K562 (cell line): ENCODE results near the gene SYNE2. TPM values are rescaled to one million over a fixed set of nuclear protein-coding genes. Genes with fewer than 3 reads are reported as not detected.

ENCODE experiments used
- ATAC-seq: fragments of 200-7000 bp; cut with Tn5 transposase; 3 replicates; pipeline ENCODE4 v1.9.1; 2020; ENCODE audit warnings: moderate library complexity
- BruUV-seq: library from RNA; stranded (reverse); fragments of 400-500 nt; replicated peaks from 2 replicates; lab custom pipeline; 2021; lab: Mats Ljungman, UMichigan
- CTCF ChIA-PET: fragments of 300-600 bp; formaldehyde crosslinking; extraction: SDS; loops from one replicate; lab custom pipeline; 2021; ENCODE audit warnings: low intra/inter-chr PET ratio; lab: Yijun Ruan, JAX
- POLR2A ChIA-PET: fragments of 300-600, 350-650 bp; sonication (Branson Sonifier 250); formaldehyde crosslinking; extraction: SDS; loops from one replicate; lab custom pipeline; 2021; ENCODE audit warnings: antibody characterized with exemption, inconsistent platforms; lab: Yijun Ruan, JAX
- DNase-seq, 4 experiments: peaks; one replicate each; pipeline versions ENCODE4 v3.0.0 to v3.0.0-alpha.2; 2011 to 2018; ENCODE audit warnings: low spot score in 3 of 4, mixed read lengths in 3 of 4; ENCODE audit errors: extremely low read depth in 1 of 4
- FAIRE-seq: peaks from 2 replicates; lab custom pipeline; 2011; peaks lifted over from hg19 to GRCh38; lab: Jason Lieb, UNC
- H2AFZ ChIP-seq: 2 replicates; pipeline ENCODE4 v1.6.0; 2011; ENCODE audit warnings: low read depth, low read length, control low read depth, inconsistent platforms
- H3K27ac ChIP-seq: fragments of 200-600 bp; 3 replicates; pipeline ENCODE4 v1.8.0; 2011; ENCODE audit warnings: low read depth, mild to moderate bottlenecking, control low read depth, inconsistent platforms, low read length, moderate library complexity, mixed read lengths; ENCODE audit errors: extremely low read depth
- H3K27me3 ChIP-seq, 2 experiments: fragments of 300-600 bp in 1 of 2; 2 replicates in 1 of 2; 3 replicates in 1 of 2; pipeline versions ENCODE4 v1.6.0 to v1.8.0; 2011; ENCODE audit warnings: inconsistent platforms in 2 of 2, low read length in 2 of 2, mild to moderate bottlenecking in 1 of 2, mixed read lengths in 1 of 2, moderate library complexity in 1 of 2; ENCODE audit not compliant: control insufficient read depth in 2 of 2, insufficient read depth in 2 of 2
- H3K36me3 ChIP-seq: fragments of 300-600 bp; 3 replicates; pipeline ENCODE4 v1.8.0; 2011; ENCODE audit warnings: mild to moderate bottlenecking, low read length, inconsistent platforms; ENCODE audit not compliant: control insufficient read depth, insufficient read depth
- H3K4me1 ChIP-seq, 2 experiments: fragments of 200-600 bp in 1 of 2; replicated peaks in 1 of 2; 2 replicates in 1 of 2; 3 replicates in 1 of 2; pipeline versions ENCODE4 v1.5.1 to v1.8.0; 2011; ENCODE audit warnings: inconsistent platforms in 2 of 2, low read length in 2 of 2, mild to moderate bottlenecking in 1 of 2, mixed read lengths in 1 of 2, moderate library complexity in 1 of 2; ENCODE audit not compliant: control insufficient read depth in 2 of 2, insufficient read depth in 2 of 2
- H3K4me2 ChIP-seq: 2 replicates; pipeline ENCODE4 v1.6.1; 2011; ENCODE audit warnings: low read length, control low read depth, inconsistent platforms, mixed read lengths; ENCODE audit not compliant: insufficient read depth
- H3K4me3 ChIP-seq: fragments of 200-600 bp; sonication (generic), shearing (Covaris generic); 2 replicates; pipeline ENCODE4 v1.5.1; 2016; ENCODE audit warnings: control low read depth, inconsistent platforms
- H3K79me2 ChIP-seq: fragments of 200-600 bp; 3 replicates; pipeline ENCODE4 v1.8.0; 2011; ENCODE audit warnings: low read length, inconsistent platforms; ENCODE audit not compliant: control insufficient read depth, insufficient read depth
- H3K9ac ChIP-seq, 2 experiments: 2 replicates each; pipeline versions ENCODE4 v1.6.0 to v1.6.1; 2011; ENCODE audit warnings: low read depth in 2 of 2, low read length in 2 of 2, control low read depth in 1 of 2, inconsistent platforms in 1 of 2, mild to moderate bottlenecking in 1 of 2, mixed read lengths in 1 of 2; ENCODE audit not compliant: insufficient read depth in 1 of 2
- H3K9me1 ChIP-seq: one replicate; pipeline ENCODE4 v1.6.0; 2011; ENCODE audit warnings: inconsistent platforms, mild to moderate bottlenecking, low read length, moderate library complexity; ENCODE audit not compliant: control insufficient read depth, insufficient read depth
- H3K9me3 ChIP-seq: replicated peaks from 2 replicates; pipeline ENCODE4 v1.5.1; 2011; ENCODE audit warnings: low read depth, low read length, inconsistent platforms; ENCODE audit not compliant: control insufficient read depth, insufficient read depth
- H4K20me1 ChIP-seq: replicated peaks from 2 replicates; pipeline ENCODE4 v1.6.1; 2011; ENCODE audit warnings: low read length, inconsistent platforms, mixed read lengths; ENCODE audit not compliant: control insufficient read depth, insufficient read depth
- BMI1 ChIP-seq: fragments of 150-350 bp; IDR thresholded peaks from 2 replicates; pipeline ENCODE4 v1.6.1; 2014; ENCODE audit warnings: low read length
- CREBBP ChIP-seq: IDR thresholded peaks from one replicate; pipeline ENCODE4 v1.6.1; 2012; ENCODE audit warnings: low read depth, mild to moderate bottlenecking, control low read depth, inconsistent platforms, low read length
- EGR1 ChIP-seq: fragments of 450-650 bp; conservative IDR thresholded peaks from 2 replicates; pipeline ENCODE4 v1.6.1; 2017; ENCODE audit warnings: mild to moderate bottlenecking
- FOSL1 ChIP-seq: fragments of 200-800 bp; sonication (Bioruptor generic); conservative IDR thresholded peaks from 2 replicates; pipeline ENCODE4 v1.6.1; 2016; ENCODE audit warnings: missing genetic modification characterization, missing compliant biosample characterization
- KHSRP ChIP-seq: fragments of 450-650 bp; IDR thresholded peaks from 2 replicates; pipeline ENCODE4 v1.6.1; 2017
- MAFF ChIP-seq: IDR thresholded peaks from 2 replicates; pipeline ENCODE4 v1.6.1; 2012; ENCODE audit warnings: low read length, improper control_type of control experiment
- NR1H2 ChIP-seq: sonication (generic); formaldehyde crosslinking; IDR thresholded peaks from 2 replicates; pipeline ENCODE4 v1.4.0; 2020; ENCODE audit warnings: mild to moderate bottlenecking, missing genetic modification reagents
- PHTF2 ChIP-seq: fragments of 250-450 bp; sonication (Bioruptor Pico); IDR thresholded peaks from 2 replicates; pipeline ENCODE4 v1.5.0; 2021; ENCODE audit warnings: mild to moderate bottlenecking
- SIX5 ChIP-seq, 2 experiments: IDR thresholded peaks; 2 replicates each; pipeline ENCODE4 v1.6.1; 2011; ENCODE audit warnings: low read length in 2 of 2, borderline replicate concordance in 1 of 2, low read depth in 1 of 2, mild to moderate bottlenecking in 1 of 2, moderate library complexity in 1 of 2; ENCODE audit not compliant: insufficient read depth in 1 of 2
- SMAD3 ChIP-seq: fragments of 450-650 bp; formaldehyde crosslinking; conservative IDR thresholded peaks from 2 replicates; pipeline ENCODE4 v1.4.0; 2020; ENCODE audit warnings: mild to moderate bottlenecking
- SMARCA4 ChIP-seq: fragments of 450-650 bp; IDR thresholded peaks from 2 replicates; pipeline ENCODE4 v1.6.1; 2016
- SMC3 ChIP-seq: conservative IDR thresholded peaks from 2 replicates; pipeline ENCODE4 v1.6.1; 2011; ENCODE audit warnings: low read depth, low read length, improper control_type of control experiment; ENCODE audit not compliant: insufficient read depth
- ZNF263 ChIP-seq: sonication (generic); formaldehyde crosslinking; IDR thresholded peaks from 2 replicates; pipeline ENCODE4 v1.8.0; 2022; ENCODE audit warnings: mild to moderate bottlenecking, missing genetic modification reagents, borderline replicate concordance
- ZNF41 ChIP-seq: fragments of 250-450 bp; sonication (Bioruptor Pico); conservative IDR thresholded peaks from 2 replicates; pipeline ENCODE4 v1.4.0; 2020; ENCODE audit warnings: mild to moderate bottlenecking
- ZNF586 ChIP-seq: fragments of 450-650 bp; formaldehyde crosslinking; conservative IDR thresholded peaks from 2 replicates; pipeline ENCODE4 v1.4.0; 2020; ENCODE audit warnings: mild to moderate bottlenecking, moderate library complexity
- ZNF785 ChIP-seq: fragments of 250-450 bp; sonication (Bioruptor Pico); IDR thresholded peaks from 2 replicates; pipeline ENCODE4 v1.4.0; 2020; ENCODE audit warnings: mild to moderate bottlenecking
- WGBS: fragments of 100-300 bp; shearing (Covaris generic); methylation state at CpG from one replicate; pipeline ENCODE4 v1.1.6; 2016; ENCODE audit warnings: low coverage, mixed read lengths; ENCODE audit not compliant: insufficient coverage; ENCODE audit errors: missing lambda C conversion rate; 5-methylcytosine and 5-hydroxymethylcytosine counted together
- in situ Hi-C: fragments of 300-500 bp; cut with MboI; formaldehyde crosslinking; loops from 4 replicates; pipeline ENCODE4 v1.15.0; 2018; ENCODE audit warnings: inconsistent platforms, mixed read lengths
- intact Hi-C: fragments of 100-400 bp; cut with micrococcal nuclease; formaldehyde crosslinking; loops from 2 replicates; pipeline ENCODE4 v1.14.2; 2022
- polyA plus RNA-seq, 8 experiments: library from polyadenylated mRNA; depleted of rRNA in 4 of 8; stranded (reverse) in 5 of 8; unstranded in 3 of 8; fragments of >200 nt; fragmentation: Nextera tagmentation in 2 of 8; fragmentation: Illumina TruSeq in 1 of 8; extraction: Ambion mirVana in 2 of 8; extraction: Trizol in 1 of 8; gene quantifications; 2 replicates each; pipeline versions ENCODE4 v1.2.1 to v1.2.3, GENCODE V29; 2011 to 2014; ENCODE audit warnings: inconsistent platforms in 1 of 8, missing spikeins in 1 of 8
- total RNA-seq, 7 experiments: library from RNA; depleted of rRNA in 6 of 7; stranded (reverse); fragments of >200 nt in 6 of 7; fragmentation: Illumina TruSeq in 2 of 7; extraction: Trizol in 2 of 7; gene quantifications; 2 replicates each; pipeline versions ENCODE4 v1.2.1 to v1.2.3, GENCODE V29; 2011 to 2021; ENCODE audit warnings: low replicate concordance in 1 of 7
- TF ChIP-seq, protein P1 (sequence below): fragments of 450-650 bp; IDR thresholded peaks from one replicate; pipeline ENCODE4 v1.6.1; 2018; ENCODE audit warnings: mild to moderate bottlenecking, moderate library complexity; ENCODE audit not compliant: partially characterized antibody
- TF ChIP-seq, protein P2 (sequence below): fragments of 250-450 bp; sonication (Bioruptor Pico); IDR thresholded peaks from 2 replicates; pipeline ENCODE4 v1.8.0; 2022; ENCODE audit warnings: inconsistent platforms

Gene SYNE2
- total and polyA plus RNA-seq, 9 of the 15 experiments (the other 6 are each of a cell fraction or from before 2014, with no cell fraction given), result 0.06 to 0.53 (median 0.11) TPM

DNA sequence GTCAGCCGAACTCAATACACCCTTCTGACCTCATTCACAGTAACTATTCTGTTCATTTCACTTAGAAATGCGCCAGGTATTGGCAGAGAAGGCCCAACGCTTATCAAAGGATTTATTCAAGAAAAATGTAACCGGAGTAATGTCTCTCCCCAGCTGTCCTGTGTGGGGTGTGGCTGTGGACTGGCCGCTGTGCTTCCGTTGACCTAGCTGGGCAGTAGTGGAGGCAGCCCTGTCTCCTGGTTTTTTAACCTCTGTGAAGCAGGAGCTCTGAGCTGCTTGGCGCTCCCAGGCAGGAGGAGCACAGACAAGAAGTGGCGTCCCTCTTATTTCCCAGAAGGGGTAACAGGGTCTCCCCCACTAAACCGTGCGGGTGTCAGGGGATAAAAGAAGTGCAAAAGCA lies 356.2 kb downstream of the SYNE2 start:
- TF ChIP-seq SMARCA4 (no peak), SIX5 (IDR thresholded peaks at IDR 0.05; ENCODE audit: borderline replicate concordance in 1 of 2, insufficient read depth in 1 of 2, low read depth in 1 of 2, low read length in 2 of 2) (no peak), FOSL1 (tag) (no peak), EGR1 (no peak), SMC3 (no peak), SMAD3 (CRISPR knock-in tag) (no peak), ZNF263 (CRISPR knock-in tag) (no peak), ZNF586 (no peak), KHSRP (no peak), ZNF785 (CRISPR knock-in tag) (no peak), CREBBP (no peak), NR1H2 (CRISPR knock-in tag) (no peak), ZNF41 (CRISPR knock-in tag) (no peak), BMI1 (no peak), PHTF2 (CRISPR knock-in tag) (no peak), MAFF (no peak)
- TF ChIP-seq, protein P1, sequence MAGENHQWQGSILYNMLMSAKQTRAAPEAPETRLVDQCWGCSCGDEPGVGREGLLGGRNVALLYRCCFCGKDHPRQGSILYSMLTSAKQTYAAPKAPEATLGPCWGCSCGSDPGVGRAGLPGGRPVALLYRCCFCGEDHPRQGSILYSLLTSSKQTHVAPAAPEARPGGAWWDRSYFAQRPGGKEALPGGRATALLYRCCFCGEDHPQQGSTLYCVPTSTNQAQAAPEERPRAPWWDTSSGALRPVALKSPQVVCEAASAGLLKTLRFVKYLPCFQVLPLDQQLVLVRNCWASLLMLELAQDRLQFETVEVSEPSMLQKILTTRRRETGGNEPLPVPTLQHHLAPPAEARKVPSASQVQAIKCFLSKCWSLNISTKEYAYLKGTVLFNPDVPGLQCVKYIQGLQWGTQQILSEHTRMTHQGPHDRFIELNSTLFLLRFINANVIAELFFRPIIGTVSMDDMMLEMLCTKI, result no peak
- TF ChIP-seq, protein P2, sequence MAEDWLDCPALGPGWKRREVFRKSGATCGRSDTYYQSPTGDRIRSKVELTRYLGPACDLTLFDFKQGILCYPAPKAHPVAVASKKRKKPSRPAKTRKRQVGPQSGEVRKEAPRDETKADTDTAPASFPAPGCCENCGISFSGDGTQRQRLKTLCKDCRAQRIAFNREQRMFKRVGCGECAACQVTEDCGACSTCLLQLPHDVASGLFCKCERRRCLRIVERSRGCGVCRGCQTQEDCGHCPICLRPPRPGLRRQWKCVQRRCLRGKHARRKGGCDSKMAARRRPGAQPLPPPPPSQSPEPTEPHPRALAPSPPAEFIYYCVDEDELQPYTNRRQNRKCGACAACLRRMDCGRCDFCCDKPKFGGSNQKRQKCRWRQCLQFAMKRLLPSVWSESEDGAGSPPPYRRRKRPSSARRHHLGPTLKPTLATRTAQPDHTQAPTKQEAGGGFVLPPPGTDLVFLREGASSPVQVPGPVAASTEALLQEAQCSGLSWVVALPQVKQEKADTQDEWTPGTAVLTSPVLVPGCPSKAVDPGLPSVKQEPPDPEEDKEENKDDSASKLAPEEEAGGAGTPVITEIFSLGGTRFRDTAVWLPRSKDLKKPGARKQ (CRISPR knock-in tag), result no peak
- H3K9ac ChIP-seq, result no peak overlapping the region
- CTCF ChIA-PET, result no interaction called here
- H3K9me3 ChIP-seq, result no peaks in the 10 kb centered on the region
- BruUV-seq, result no TSS peak
- no peak for ATAC-seq
- POLR2A ChIA-PET, result interaction anchor here (0.6 to 1.4 kb wide), 2 partner anchors 10 to 12 kb away, joined by 3 read pairs; no protein-coding TSS in a partner anchor
- H4K20me1 ChIP-seq, result no peaks in the 10 kb centered on the region
- H3K9me1 ChIP-seq, result no peaks in the 10 kb centered on the region
- H3K4me3 ChIP-seq, result no peak overlapping the region
- in situ Hi-C loops (no loop called here), intact Hi-C loops (no loop called here)
- no peak for FAIRE-seq
- H3K27ac ChIP-seq, result no peak overlapping the region
- H3K27me3 ChIP-seq, result no peaks in the 10 kb centered on the region
- H2AFZ ChIP-seq, result no peak overlapping the region
- H3K79me2 ChIP-seq, result no peaks in the 10 kb centered on the region
- no peak overlapping the region for H3K4me2 ChIP-seq
- whole genome bisulfite sequencing, result 56% methylated on average over 9 of the region's 10 CpGs
- H3K4me1 ChIP-seq, result peaks cover 0 to 3% of the 10 kb centered on the region in 2 experiments; a peak in 1 of 5 replicates
- no peak for DNase-seq
- no peaks in the 10 kb centered on the region for H3K36me3 ChIP-seq
